AML-193 (cell line): ENCODE data around the gene SDHB.

ENCODE experiments used
- DNase-seq, 2 experiments: peaks; one replicate each; lab custom pipeline; 2025; lab: John Stamatoyannopoulos, UW

The SDHB gene

GRCh38 chr1:16986560-16986959, 67.3 kb downstream of the SDHB start:
- no peak for DNase-seq

DNA sequence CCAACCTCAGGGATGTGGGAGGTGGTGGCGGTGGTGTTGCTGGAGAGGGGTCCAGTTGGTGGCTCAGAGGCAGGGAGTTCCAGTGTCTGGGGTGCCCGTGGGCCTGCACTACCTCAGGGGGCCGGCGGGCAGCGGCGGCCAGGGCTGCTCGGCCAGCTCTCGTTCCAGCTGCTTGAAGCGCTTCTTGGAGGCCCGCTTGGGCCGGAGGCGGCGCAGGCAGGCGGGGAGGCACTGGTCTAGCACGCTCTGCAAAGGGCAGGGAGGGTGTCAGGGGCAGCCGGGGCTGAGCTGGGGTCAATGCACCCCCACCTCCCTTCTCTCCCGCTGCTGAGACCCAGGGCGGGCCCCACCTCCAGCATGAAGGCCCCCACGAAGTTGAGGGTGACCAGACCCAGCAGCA, 67.7 kb downstream of the SDHB start:
- no peak for DNase-seq

- DNase-seq, result no peak
Observed at GRCh38 chr1:16984717-16985116, 69.1 kb downstream of the SDHB start.

DNA sequence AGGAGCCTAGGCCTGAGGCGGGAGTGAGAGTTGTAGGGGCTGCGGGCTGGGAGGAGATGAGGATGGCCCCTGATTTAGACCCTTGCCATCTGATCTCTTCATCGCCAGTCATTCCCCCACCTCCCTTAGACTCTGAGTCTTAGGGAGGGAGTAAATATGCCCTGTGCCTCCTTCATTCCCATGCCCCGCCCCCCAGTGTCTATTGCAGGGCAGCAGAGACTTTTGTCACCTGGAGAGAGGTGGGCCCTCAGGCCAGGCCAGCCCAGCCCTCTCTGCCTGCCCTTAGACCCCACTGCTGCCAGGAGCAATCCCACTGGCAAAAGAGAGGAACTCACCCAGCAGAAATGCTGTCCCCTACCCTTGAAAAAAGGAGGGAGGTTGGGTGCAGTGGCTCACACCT, 70.2 kb downstream of the SDHB start:
- DNase-seq, result no peak

GRCh38 chr1:16982902-16983301, 70.9 kb downstream of the SDHB start:
- no peak for DNase-seq

- DNase-seq, result no peak
Observed at GRCh38 chr1:16981269-16981849, 72.5 kb downstream of the SDHB start.

- DNase-seq, result no peak
Observed at GRCh38 chr1:16980473-16981268, 73.2 kb downstream of the SDHB start, which contains the start of gene MFAP2. Gene MFAP2 (minus strand): TSS chr1:16980620. CDS start chr1:16978273, 2,347 bp downstream.

DNA sequence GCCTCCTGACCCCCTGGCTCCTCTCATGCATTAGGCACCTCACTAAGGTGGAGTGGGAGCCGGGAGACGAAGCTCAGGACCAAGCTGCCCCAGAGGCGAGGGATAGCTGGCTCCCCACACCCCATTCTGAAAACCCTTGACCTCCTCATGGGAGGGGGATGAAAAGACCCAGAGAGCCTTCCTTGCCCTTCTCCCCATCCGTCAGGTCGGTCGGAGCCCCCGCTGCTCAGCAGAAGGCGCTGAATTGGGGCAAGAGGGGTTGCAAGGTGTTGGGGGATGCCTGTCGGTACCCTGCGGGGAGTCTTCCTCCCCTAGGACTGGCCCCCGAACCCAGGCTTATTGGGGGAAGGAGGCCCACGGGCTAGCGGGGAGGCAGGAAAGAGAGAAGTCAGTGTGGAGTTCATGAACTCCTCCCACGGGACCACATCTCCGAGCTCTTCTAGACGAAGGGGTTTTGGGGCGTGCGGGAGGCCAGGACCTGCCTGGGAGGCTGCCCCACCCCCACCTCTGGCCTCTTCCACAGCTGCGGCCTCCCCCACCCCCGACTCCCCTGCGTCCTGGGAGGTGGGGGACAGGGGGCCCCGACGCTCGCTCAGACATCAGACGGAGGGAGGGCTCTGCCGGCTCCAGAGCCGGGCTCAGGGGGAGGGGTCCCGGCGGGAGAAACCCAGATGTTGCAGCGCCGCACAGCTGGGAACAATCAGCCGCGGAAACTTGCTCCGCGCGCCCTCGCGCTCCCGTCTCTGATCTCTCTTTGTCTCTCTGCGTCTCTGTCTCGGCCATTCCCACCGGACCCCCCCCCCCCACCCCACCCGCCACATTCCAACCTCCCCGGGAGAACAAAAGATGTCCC, 74.1 kb downstream of the SDHB start:
- DNase-seq, result no peak

- no peak for DNase-seq
Observed at GRCh38 chr1:16978567-16979474, 75.0 kb downstream of the SDHB start.

GRCh38 chr1:16978139-16978538, 75.7 kb downstream of the SDHB start:
- no peak for DNase-seq

DNA sequence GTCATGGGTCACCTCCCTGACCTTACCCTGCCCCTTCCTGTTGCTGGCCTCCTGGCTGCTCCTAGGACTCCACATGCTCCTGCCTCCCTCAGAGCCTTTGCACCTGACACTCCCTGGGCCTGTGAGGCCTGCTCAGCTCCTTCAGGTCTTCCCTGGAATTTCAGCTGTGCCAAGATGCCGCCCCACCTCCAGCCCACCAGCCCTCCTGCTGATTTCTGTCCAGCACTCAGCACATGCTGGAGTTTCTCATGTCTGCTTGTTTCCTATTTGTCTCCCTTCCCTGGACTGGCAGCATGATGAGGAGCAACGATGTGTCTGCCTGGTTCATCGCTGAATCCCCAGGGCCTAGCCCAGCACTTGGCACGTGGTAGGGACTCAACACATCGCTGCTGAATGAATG, 76.5 kb downstream of the SDHB start:
- DNase-seq, result no peak

DNA sequence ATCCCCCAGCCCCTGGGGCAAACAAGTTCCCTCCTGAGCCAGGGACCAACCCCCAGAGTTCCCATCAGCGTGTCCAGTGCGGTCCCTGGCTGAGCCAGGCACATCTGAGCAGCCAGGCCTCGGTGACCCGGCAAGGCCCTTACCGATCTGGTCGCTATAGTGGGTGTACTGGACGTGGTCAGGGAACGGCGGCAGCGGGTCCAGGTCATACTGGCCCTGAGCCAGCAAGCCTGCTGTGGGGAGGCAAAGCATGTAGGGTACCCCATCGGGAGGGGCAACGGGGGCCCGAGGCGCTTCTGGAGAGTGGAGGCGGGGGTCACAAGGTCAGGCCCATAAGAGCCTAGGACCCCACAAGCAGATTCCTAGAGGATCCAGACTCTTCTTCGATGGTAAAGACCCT, 76.9 kb downstream of the SDHB start:
- DNase-seq, result no peak

DNA sequence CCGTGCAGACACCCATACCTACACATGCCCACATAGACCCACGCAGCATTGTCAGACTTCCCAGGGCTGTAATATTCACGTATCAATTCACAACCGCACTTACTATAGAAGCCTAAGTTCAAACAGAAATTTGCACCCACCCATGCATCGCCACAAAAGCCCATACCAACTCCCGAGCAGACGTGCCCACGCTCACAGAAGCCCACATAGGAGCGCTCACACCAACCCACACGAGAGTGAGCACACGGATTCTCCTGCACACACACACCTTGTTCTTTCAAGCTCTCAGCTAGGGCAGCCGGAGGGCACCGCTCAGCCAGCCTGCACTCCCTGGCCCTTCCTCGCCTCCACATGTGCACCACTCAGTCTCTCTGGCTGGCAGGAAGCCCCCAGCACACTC, 78.0 kb downstream of the SDHB start:
- DNase-seq, result no peak

GRCh38 chr1:16975211-16975610, 78.6 kb downstream of the SDHB start:
- no peak for DNase-seq

- DNase-seq, result no peak
Observed at GRCh38 chr1:16973215-16973614, 80.6 kb downstream of the SDHB start.

DNA sequence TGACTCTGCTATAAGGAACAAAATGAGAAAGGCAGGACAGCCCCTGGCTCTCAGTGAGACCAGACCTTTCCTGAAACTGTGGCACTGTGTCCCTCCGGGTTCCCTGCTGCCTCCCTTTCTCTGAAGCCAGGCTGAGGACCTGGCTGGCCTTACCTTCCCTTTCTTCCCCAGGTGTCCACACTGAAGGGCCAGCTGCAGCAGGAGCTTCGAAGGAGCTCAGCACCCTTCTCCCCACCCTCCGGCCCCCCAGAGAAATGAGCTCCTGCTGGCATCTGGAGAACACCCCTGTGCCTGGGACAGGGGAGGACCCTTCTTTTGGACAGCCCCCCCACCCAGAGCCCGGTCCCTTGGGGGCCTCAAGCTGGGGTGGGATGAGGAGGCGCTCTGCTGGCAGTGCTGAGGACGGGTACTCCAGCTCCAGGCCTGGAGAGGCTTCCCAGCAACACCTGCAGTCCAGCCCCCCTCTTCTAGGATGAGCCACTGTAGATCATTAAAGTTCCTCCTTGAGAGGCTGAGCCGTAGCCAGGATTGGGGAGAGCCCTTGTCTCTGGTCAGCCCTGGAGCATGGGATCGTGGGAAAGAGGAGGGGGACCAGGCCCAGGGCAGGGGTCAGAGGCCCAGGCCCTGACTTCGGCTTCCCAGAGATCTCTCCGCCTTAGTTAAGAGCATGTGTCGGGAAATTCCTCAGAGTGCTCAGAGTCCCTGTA, 81.5 kb downstream of the SDHB start:
- no peak for DNase-seq

GRCh38 chr1:16971341-16972188, 82.3 kb downstream of the SDHB start:
- DNase-seq, result no peak

DNA sequence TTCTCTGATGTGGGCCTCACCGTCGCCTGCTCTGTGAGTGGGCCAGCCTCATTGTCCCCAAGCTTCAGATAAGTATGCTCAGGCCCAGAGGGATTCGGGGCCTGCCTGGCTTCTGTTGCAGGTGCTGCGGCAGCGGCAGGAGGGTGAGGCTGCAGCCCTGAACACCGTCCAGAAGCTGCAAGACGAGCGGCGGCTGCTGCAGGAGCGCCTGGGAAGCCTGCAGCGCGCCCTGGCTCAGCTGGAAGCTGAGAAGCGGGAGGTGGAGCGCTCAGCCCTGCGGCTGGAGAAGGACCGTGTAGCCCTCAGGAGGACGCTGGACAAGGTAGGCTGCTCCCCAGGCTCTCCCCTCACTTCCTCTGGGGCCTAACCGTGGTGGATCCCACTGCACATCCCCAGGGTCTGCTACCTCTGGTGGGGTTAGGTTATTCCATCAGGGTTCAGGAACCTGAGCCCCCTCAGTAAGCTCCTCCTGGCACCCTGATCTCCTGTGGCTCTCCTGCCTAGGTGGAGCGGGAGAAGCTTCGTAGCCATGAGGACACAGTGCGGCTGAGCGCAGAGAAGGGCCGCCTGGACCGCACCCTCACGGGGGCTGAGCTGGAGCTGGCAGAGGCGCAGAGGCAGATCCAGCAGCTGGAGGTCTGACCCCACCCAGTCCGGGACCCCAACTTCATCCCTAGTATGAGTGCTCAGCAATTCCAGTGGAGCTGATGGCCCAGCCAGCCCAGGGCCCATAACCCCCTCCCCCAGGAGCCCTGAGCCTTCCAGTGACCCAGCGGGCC, 83.5 kb downstream of the SDHB start:
- DNase-seq, result no peak

GRCh38 chr1:16969651-16970050, 84.2 kb downstream of the SDHB start:
- no peak for DNase-seq
